GM12878 (cell line): ENCODE results near the gene KCND2.

Experiments used
- EP300 ChIP-seq, 2 experiments: fragments of 150-350 bp in 1 of 2; IDR thresholded peaks; 2 replicates each; pipeline ENCODE4 v1.6.1; 2011 to 2012; ENCODE audit warnings: low read depth in 2 of 2, low read length in 2 of 2, borderline replicate concordance in 1 of 2, improper control_type of control experiment in 1 of 2, inconsistent platforms in 1 of 2; ENCODE audit not compliant: control insufficient read depth in 1 of 2
- MYC ChIP-seq: IDR thresholded peaks from 2 replicates; pipeline ENCODE4 v1.6.1; 2011; ENCODE audit warnings: mild to moderate bottlenecking, low read length, moderate library complexity, inconsistent platforms; ENCODE audit not compliant: insufficient read depth, insufficient replicate concordance, insufficient read length, severe bottlenecking
- TF ChIP-seq, protein P1 (sequence below), 3 experiments: IDR thresholded peaks in 2 of 3; conservative IDR thresholded peaks in 1 of 3; 2 replicates each; pipeline ENCODE4 v1.5.1; 2011; ENCODE audit warnings: low read depth in 3 of 3, low read length in 3 of 3, mild to moderate bottlenecking in 3 of 3, control low read depth in 2 of 3, moderate library complexity in 2 of 3, inconsistent platforms in 1 of 3, mixed read lengths in 1 of 3; ENCODE audit not compliant: control insufficient read depth in 2 of 3, insufficient read depth in 1 of 3; ENCODE audit errors: extremely low read depth in 1 of 3

DNA sequence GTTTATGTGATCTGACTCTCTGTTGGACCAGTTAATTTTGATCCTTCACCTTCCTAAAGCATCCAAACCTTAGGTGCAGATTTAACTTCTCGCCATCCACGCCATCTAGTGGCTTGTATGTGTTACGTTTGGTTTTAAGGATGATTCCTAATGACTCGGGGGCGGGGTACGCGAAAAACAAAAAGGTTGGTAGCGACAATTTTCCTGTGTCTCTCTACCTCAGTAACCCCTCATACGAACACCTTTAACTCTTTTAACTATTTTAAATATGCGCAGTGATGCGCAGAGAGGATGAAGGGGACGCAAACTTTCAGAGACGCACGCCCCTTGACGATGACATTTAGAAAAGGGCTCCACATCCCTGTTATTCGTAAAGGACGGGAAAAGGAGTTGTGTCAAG is 714 bp upstream of the KCND2 start:
- TF ChIP-seq MYC: no peak
- TF ChIP-seq, protein P1, sequence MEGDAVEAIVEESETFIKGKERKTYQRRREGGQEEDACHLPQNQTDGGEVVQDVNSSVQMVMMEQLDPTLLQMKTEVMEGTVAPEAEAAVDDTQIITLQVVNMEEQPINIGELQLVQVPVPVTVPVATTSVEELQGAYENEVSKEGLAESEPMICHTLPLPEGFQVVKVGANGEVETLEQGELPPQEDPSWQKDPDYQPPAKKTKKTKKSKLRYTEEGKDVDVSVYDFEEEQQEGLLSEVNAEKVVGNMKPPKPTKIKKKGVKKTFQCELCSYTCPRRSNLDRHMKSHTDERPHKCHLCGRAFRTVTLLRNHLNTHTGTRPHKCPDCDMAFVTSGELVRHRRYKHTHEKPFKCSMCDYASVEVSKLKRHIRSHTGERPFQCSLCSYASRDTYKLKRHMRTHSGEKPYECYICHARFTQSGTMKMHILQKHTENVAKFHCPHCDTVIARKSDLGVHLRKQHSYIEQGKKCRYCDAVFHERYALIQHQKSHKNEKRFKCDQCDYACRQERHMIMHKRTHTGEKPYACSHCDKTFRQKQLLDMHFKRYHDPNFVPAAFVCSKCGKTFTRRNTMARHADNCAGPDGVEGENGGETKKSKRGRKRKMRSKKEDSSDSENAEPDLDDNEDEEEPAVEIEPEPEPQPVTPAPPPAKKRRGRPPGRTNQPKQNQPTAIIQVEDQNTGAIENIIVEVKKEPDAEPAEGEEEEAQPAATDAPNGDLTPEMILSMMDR (IDR thresholded peaks at IDR 0.05 in 2 of 3, conservative IDR thresholded peaks at IDR 0.05 in 1 of 3; ENCODE audit: control insufficient read depth in 2 of 3, extremely low read depth in 1 of 3, insufficient read depth in 1 of 3, low read depth in 3 of 3, low read length in 3 of 3): peak; percentile 71 to 82 (median 75)
- TF ChIP-seq EP300 (IDR thresholded peaks at IDR 0.05; ENCODE audit: borderline replicate concordance in 1 of 2, control insufficient read depth in 1 of 2, low read depth in 2 of 2, low read length in 2 of 2): no peak
